ENCODE data around the gene STYXL1.
"Not testable (repeated sequence)": the region's sequence is repeated elsewhere in the genome, so short reads cannot be mapped to it uniquely, and the experiment has no call there.

The STYXL1 gene

DNA sequence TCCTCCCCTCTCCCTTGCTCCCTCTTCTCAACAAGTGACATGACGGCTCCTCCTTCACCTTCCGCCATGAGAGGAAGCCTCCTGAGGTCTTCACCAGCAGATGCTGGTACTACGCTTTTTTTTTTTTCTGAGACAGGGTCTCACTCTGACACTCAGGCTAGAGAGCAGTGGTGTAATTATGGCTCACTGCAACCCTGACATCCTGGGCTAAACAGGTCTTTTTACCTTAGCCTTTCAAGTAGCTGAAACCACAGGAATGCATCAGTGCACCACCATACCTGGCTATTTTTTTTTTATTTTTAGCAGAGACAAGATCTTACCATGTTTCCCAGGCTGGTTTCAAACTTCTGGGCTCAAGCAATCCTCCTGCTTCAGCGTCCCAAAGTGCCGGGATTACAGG lies 43.7 kb upstream of the STYXL1 start:
- TF ChIP-seq, protein P1, sequence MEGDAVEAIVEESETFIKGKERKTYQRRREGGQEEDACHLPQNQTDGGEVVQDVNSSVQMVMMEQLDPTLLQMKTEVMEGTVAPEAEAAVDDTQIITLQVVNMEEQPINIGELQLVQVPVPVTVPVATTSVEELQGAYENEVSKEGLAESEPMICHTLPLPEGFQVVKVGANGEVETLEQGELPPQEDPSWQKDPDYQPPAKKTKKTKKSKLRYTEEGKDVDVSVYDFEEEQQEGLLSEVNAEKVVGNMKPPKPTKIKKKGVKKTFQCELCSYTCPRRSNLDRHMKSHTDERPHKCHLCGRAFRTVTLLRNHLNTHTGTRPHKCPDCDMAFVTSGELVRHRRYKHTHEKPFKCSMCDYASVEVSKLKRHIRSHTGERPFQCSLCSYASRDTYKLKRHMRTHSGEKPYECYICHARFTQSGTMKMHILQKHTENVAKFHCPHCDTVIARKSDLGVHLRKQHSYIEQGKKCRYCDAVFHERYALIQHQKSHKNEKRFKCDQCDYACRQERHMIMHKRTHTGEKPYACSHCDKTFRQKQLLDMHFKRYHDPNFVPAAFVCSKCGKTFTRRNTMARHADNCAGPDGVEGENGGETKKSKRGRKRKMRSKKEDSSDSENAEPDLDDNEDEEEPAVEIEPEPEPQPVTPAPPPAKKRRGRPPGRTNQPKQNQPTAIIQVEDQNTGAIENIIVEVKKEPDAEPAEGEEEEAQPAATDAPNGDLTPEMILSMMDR (conservative IDR thresholded peaks at IDR 0.05; ENCODE audit: low read length): no peak
- no peak for TF ChIP-seq EZH2phosphoT487 (IDR thresholded peaks at IDR 0.05; ENCODE audit: borderline replicate concordance)
- no peak overlapping the region for H2AFZ ChIP-seq (ENCODE audit: low read length)
- H3F3A ChIP-seq (ENCODE audit: low read depth): no peaks in the 10 kb centered on the region
- H3K27me3 ChIP-seq (ENCODE audit: insufficient read depth, low read length, poor library complexity, severe bottlenecking): no peaks in the 10 kb centered on the region
- no peaks in the 10 kb centered on the region for H3K79me2 ChIP-seq (ENCODE audit: insufficient read depth, low read length)
- H3K4me3 ChIP-seq (ENCODE audit: low read length, poor library complexity, severe bottlenecking): no peak overlapping the region
- H3K4me2 ChIP-seq (ENCODE audit: low read depth, low read length, poor library complexity, severe bottlenecking): no peak overlapping the region
- H4K20me1 ChIP-seq (ENCODE audit: insufficient read depth, low read length, poor library complexity, severe bottlenecking): no peaks in the 10 kb centered on the region
- H3K9me2 ChIP-seq (replicated peaks; ENCODE audit: low read depth, low read length): no peaks in the 10 kb centered on the region
- H3K4me1 ChIP-seq (ENCODE audit: insufficient read depth, low read length, poor library complexity, severe bottlenecking): no peaks in the 10 kb centered on the region
- no peak overlapping the region for H3K9ac ChIP-seq (ENCODE audit: low read depth, low read length, poor library complexity, severe bottlenecking)
- H3K9me3 ChIP-seq (ENCODE audit: insufficient read depth, low read depth, low read length): no peaks in the 10 kb centered on the region
- H3K36me3 ChIP-seq (ENCODE audit: insufficient read depth, low read length): peaks cover 4% of the 10 kb centered on the region; the same call in 1 of the 2 replicates

GRCh38 chr7:76089865-76090475 lies 42.2 kb upstream of the STYXL1 start:
- Histone ChIP-seq H3K79me2 (ENCODE audit: insufficient read depth, low read length) (no peaks in the 10 kb centered on the region), H3K4me2 (ENCODE audit: low read depth, low read length, poor library complexity, severe bottlenecking) (no peak overlapping the region), H3K4me3 (ENCODE audit: low read length, poor library complexity, severe bottlenecking) (no peak overlapping the region), H3K9ac (ENCODE audit: low read depth, low read length, poor library complexity, severe bottlenecking) (no peak overlapping the region), H3K9me2 (replicated peaks; ENCODE audit: low read depth, low read length) (no peaks in the 10 kb centered on the region), H3K36me3 (ENCODE audit: insufficient read depth, low read length) (peaks cover 4% of the 10 kb centered on the region; the same call in 1 of the 2 replicates), H3K4me1 (ENCODE audit: insufficient read depth, low read length, poor library complexity, severe bottlenecking) (no peaks in the 10 kb centered on the region), H3F3A (ENCODE audit: low read depth) (no peaks in the 10 kb centered on the region), H3K9me3 (ENCODE audit: insufficient read depth, low read depth, low read length) (no peaks in the 10 kb centered on the region), H3K27me3 (ENCODE audit: insufficient read depth, low read length, poor library complexity, severe bottlenecking) (no peaks in the 10 kb centered on the region), H4K20me1 (ENCODE audit: insufficient read depth, low read length, poor library complexity, severe bottlenecking) (no peaks in the 10 kb centered on the region), H2AFZ (ENCODE audit: low read length) (no peak overlapping the region)
- TF ChIP-seq EZH2phosphoT487 (IDR thresholded peaks at IDR 0.05; ENCODE audit: borderline replicate concordance): no peak
- TF ChIP-seq, protein P1 (conservative IDR thresholded peaks at IDR 0.05; ENCODE audit: low read length): no peak

DNA sequence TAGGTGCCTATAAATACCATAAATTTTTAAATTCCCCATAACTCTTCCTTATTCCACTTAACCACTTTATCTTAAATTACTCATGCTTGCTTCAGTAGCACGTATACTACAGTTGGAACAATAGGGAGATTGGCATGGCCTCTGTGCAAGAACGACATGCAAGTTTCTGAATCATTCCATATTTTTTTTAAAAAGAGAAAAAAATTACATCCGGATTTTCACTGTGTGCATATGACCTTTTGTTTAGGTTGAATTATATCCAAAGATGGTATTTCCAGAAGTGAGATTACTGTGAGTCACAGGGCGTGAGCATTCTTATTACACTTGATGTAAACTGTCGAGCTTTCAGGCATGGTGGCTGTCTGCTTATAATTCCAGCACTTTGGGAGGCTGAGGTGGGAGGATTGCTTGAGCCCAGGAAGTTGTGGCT lies 39.6 kb upstream of the STYXL1 start:
- H3K9me3 ChIP-seq (ENCODE audit: insufficient read depth, low read depth, low read length); H3K79me2 ChIP-seq (ENCODE audit: insufficient read depth, low read length); H3K9me2 ChIP-seq (replicated peaks; ENCODE audit: low read depth, low read length); H4K20me1 ChIP-seq (ENCODE audit: insufficient read depth, low read length, poor library complexity, severe bottlenecking); H3K4me1 ChIP-seq (ENCODE audit: insufficient read depth, low read length, poor library complexity, severe bottlenecking); H3K27me3 ChIP-seq (ENCODE audit: insufficient read depth, low read length, poor library complexity, severe bottlenecking); H3K9ac ChIP-seq (ENCODE audit: low read depth, low read length, poor library complexity, severe bottlenecking); H3K4me3 ChIP-seq (ENCODE audit: low read length, poor library complexity, severe bottlenecking); H2AFZ ChIP-seq (ENCODE audit: low read length); H3K36me3 ChIP-seq (ENCODE audit: insufficient read depth, low read length); H3K4me2 ChIP-seq (ENCODE audit: low read depth, low read length, poor library complexity, severe bottlenecking); H3F3A ChIP-seq (ENCODE audit: low read depth): not testable (repeated sequence)

GRCh38 chr7:76086070-76086469 lies 38.3 kb upstream of the STYXL1 start:
- Histone ChIP-seq H3K9me2 (replicated peaks; ENCODE audit: low read depth, low read length) (no peaks in the 10 kb centered on the region), H3K4me2 (ENCODE audit: low read depth, low read length, poor library complexity, severe bottlenecking) (no peak overlapping the region), H3K27me3 (ENCODE audit: insufficient read depth, low read length, poor library complexity, severe bottlenecking) (no peaks in the 10 kb centered on the region), H2AFZ (ENCODE audit: low read length) (no peak overlapping the region), H3K9me3 (ENCODE audit: insufficient read depth, low read depth, low read length) (no peaks in the 10 kb centered on the region), H3K4me3 (ENCODE audit: low read length, poor library complexity, severe bottlenecking) (no peak overlapping the region), H3K4me1 (ENCODE audit: insufficient read depth, low read length, poor library complexity, severe bottlenecking) (no peaks in the 10 kb centered on the region), H3K9ac (ENCODE audit: low read depth, low read length, poor library complexity, severe bottlenecking) (no peak overlapping the region), H3F3A (ENCODE audit: low read depth) (no peaks in the 10 kb centered on the region), H3K36me3 (ENCODE audit: insufficient read depth, low read length) (no peaks in the 10 kb centered on the region), H4K20me1 (ENCODE audit: insufficient read depth, low read length, poor library complexity, severe bottlenecking) (no peaks in the 10 kb centered on the region), H3K79me2 (ENCODE audit: insufficient read depth, low read length) (no peaks in the 10 kb centered on the region)
- TF ChIP-seq, protein P1 (conservative IDR thresholded peaks at IDR 0.05; ENCODE audit: low read length): no peak
- TF ChIP-seq EZH2phosphoT487 (IDR thresholded peaks at IDR 0.05; ENCODE audit: borderline replicate concordance): no peak

GRCh38 chr7:76084115-76084514 lies 36.3 kb upstream of the STYXL1 start:
- not testable (repeated sequence) for H3K9me3 ChIP-seq (ENCODE audit: insufficient read depth, low read depth, low read length); H3K4me2 ChIP-seq (ENCODE audit: low read depth, low read length, poor library complexity, severe bottlenecking); H3F3A ChIP-seq (ENCODE audit: low read depth); H2AFZ ChIP-seq (ENCODE audit: low read length); H3K27me3 ChIP-seq (ENCODE audit: insufficient read depth, low read length, poor library complexity, severe bottlenecking); H3K79me2 ChIP-seq (ENCODE audit: insufficient read depth, low read length); H3K9me2 ChIP-seq (replicated peaks; ENCODE audit: low read depth, low read length); H4K20me1 ChIP-seq (ENCODE audit: insufficient read depth, low read length, poor library complexity, severe bottlenecking); H3K4me3 ChIP-seq (ENCODE audit: low read length, poor library complexity, severe bottlenecking); H3K9ac ChIP-seq (ENCODE audit: low read depth, low read length, poor library complexity, severe bottlenecking); H3K36me3 ChIP-seq (ENCODE audit: insufficient read depth, low read length); H3K4me1 ChIP-seq (ENCODE audit: insufficient read depth, low read length, poor library complexity, severe bottlenecking)

Data from Loucy (cell line).